Neural progenitor cell (in vitro differentiated cells): ENCODE results near the gene HCST.

Experiments
- EZH2 ChIP-seq: fragments of 200-600 bp; sonication (generic); IDR thresholded peaks from 2 replicates; pipeline ENCODE4 v1.6.1; 2017; ENCODE audit warnings: antibody characterized with exemption, mild to moderate bottlenecking, moderate library complexity
- TF ChIP-seq, protein P1 (sequence below): fragments of 200-600 bp; sonication (generic); IDR thresholded peaks from 2 replicates; pipeline ENCODE4 v1.5.1; 2017; ENCODE audit warnings: antibody characterized with exemption, mild to moderate bottlenecking

- TF ChIP-seq, protein P1, sequence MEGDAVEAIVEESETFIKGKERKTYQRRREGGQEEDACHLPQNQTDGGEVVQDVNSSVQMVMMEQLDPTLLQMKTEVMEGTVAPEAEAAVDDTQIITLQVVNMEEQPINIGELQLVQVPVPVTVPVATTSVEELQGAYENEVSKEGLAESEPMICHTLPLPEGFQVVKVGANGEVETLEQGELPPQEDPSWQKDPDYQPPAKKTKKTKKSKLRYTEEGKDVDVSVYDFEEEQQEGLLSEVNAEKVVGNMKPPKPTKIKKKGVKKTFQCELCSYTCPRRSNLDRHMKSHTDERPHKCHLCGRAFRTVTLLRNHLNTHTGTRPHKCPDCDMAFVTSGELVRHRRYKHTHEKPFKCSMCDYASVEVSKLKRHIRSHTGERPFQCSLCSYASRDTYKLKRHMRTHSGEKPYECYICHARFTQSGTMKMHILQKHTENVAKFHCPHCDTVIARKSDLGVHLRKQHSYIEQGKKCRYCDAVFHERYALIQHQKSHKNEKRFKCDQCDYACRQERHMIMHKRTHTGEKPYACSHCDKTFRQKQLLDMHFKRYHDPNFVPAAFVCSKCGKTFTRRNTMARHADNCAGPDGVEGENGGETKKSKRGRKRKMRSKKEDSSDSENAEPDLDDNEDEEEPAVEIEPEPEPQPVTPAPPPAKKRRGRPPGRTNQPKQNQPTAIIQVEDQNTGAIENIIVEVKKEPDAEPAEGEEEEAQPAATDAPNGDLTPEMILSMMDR = no peak
- TF ChIP-seq EZH2 = no peak
Observed at GRCh38 chr19:35940839-35941238, 38.5 kb downstream of the HCST start.
